PC-9 (cell line): Measurements from ENCODE around the gene PLXND1. TPM values are rescaled to one million over a fixed set of nuclear protein-coding genes. Genes with fewer than 3 reads are reported as not detected.

Experiments used
- BruUV-seq: library from RNA; stranded (reverse); fragments of 400-500 nt; replicated peaks from 2 replicates; lab custom pipeline; 2021; lab: Mats Ljungman, UMichigan
- CTCF ChIA-PET: fragments of 300-600 bp; sonication (Branson Sonifier 250); formaldehyde crosslinking; loops from one replicate; lab custom pipeline; 2022; ENCODE audit warnings: antibody characterized with exemption; lab: Charles Lee
- POLR2A ChIA-PET: fragments of 300-600 bp; sonication (Branson Sonifier 250); formaldehyde crosslinking; loops from one replicate; lab custom pipeline; 2022; ENCODE audit warnings: antibody characterized with exemption; ENCODE audit not compliant: unreplicated experiment; lab: Charles Lee
- DNase-seq, 2 experiments: peaks; one replicate each; pipeline versions ENCODE4 v3.0.0 to v3.0.0-alpha.2; 2015 to 2022; ENCODE audit warnings: mixed read lengths in 1 of 2
- H2AFZ ChIP-seq: fragments of 200-600 bp; sonication (generic); 2 replicates; pipeline ENCODE4 v1.8.1; 2017; ENCODE audit warnings: antibody characterized with exemption
- H3F3A ChIP-seq: fragments of 200-600 bp; sonication (generic); 2 replicates; pipeline ENCODE4 v1.8.1; 2017; ENCODE audit warnings: antibody characterized with exemption, mild to moderate bottlenecking, low read depth; ENCODE audit not compliant: insufficient read depth
- H3K27ac ChIP-seq: fragments of 200-600 bp; sonication (generic); 2 replicates; pipeline ENCODE4 v1.6.1; 2016; ENCODE audit warnings: mixed run types
- H3K27me3 ChIP-seq: fragments of 200-600 bp; sonication (generic); 2 replicates; pipeline ENCODE4 v1.6.1; 2016; ENCODE audit warnings: low read depth, mixed run types; ENCODE audit not compliant: insufficient read depth
- H3K36me3 ChIP-seq: fragments of 200-600 bp; sonication (generic); 2 replicates; pipeline ENCODE4 v1.6.1; 2016; ENCODE audit warnings: low read depth, mixed run types
- H3K4me1 ChIP-seq: fragments of 200-600 bp; sonication (generic); replicated peaks from 2 replicates; pipeline ENCODE4 v1.6.1; 2016; ENCODE audit warnings: mixed run types; ENCODE audit not compliant: insufficient read depth
- H3K4me2 ChIP-seq: fragments of 200-600 bp; sonication (generic); 2 replicates; pipeline ENCODE4 v1.6.1; 2017; ENCODE audit warnings: mixed run types
- H3K4me3 ChIP-seq: fragments of 200-600 bp; sonication (generic); 2 replicates; pipeline ENCODE4 v1.6.1; 2016; ENCODE audit warnings: mixed run types
- H3K79me2 ChIP-seq: fragments of 200-600 bp; sonication (generic); 2 replicates; pipeline ENCODE4 v1.6.1; 2017; ENCODE audit warnings: low read depth, mixed run types
- H3K9me2 ChIP-seq: fragments of 200-600 bp; sonication (generic); 2 replicates; pipeline ENCODE4 v1.8.1; 2017; ENCODE audit warnings: mild to moderate bottlenecking; ENCODE audit not compliant: insufficient read depth
- H3K9me3 ChIP-seq: fragments of 200-600 bp; sonication (generic); 2 replicates; pipeline ENCODE4 v1.8.1; 2016; ENCODE audit warnings: low read depth; ENCODE audit not compliant: insufficient read depth
- H4K20me1 ChIP-seq: fragments of 200-600 bp; sonication (generic); 2 replicates; pipeline ENCODE4 v1.8.1; 2017; ENCODE audit not compliant: insufficient read depth
- EZH2 ChIP-seq: fragments of 200-600 bp; sonication (generic); IDR thresholded peaks from 2 replicates; pipeline ENCODE4 v1.8.0; 2017; ENCODE audit warnings: antibody characterized with exemption, low read depth
- intact Hi-C: fragments of 100-400 bp; cut with micrococcal nuclease; formaldehyde crosslinking; loops from one replicate; pipeline ENCODE4 v1.10.0; 2022; ENCODE audit not compliant: unreplicated experiment
- total RNA-seq: library from RNA; stranded (reverse); gene quantifications from 2 replicates; pipeline ENCODE4 v1.2.3, GENCODE V29; 2021
- TF ChIP-seq, protein P1 (sequence below): fragments of 200-600 bp; sonication (generic); conservative IDR thresholded peaks from 2 replicates; pipeline ENCODE4 v1.6.1; 2017; ENCODE audit warnings: mixed run types, antibody characterized with exemption, mild to moderate bottlenecking, moderate library complexity

PLXND1 gene
- total RNA-seq, 1 experiment from 2014 or later, result 44.4 TPM

DNA sequence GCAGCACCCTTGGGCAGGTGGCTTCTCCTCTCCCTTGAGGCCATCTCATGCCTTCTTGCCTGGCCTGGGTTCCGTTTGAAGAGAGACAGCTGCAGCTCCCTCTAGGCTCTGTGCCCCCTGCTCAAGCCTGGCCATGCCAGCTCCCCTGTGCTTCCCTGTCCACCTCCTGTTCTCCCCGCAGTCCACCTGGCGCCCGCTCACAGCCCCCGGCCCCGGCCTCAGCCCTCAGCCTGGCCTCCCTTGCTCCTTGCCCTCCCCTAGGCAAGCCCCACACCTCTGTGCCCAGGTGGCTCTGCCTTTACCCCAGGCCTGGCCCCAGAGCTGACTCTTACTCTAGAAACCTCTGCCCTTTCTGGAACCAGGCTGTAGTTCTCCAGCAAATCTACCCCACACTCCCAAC lies 91.9 kb downstream of the PLXND1 start:
- Histone ChIP-seq H4K20me1 (no peaks in the 10 kb centered on the region), H3K9me2 (no peaks in the 10 kb centered on the region), H3K36me3 (no peaks in the 10 kb centered on the region), H3K4me2 (no peak overlapping the region), H3K27me3 (no peaks in the 10 kb centered on the region), H3K27ac (no peak overlapping the region), H3K4me3 (no peak overlapping the region), H3K4me1 (no peaks in the 10 kb centered on the region), H2AFZ (no peak overlapping the region), H3K9me3 (no peaks in the 10 kb centered on the region), H3F3A (no peaks in the 10 kb centered on the region), H3K79me2 (no peaks in the 10 kb centered on the region)
- intact Hi-C loops, result no loop called here
- no peak for DNase-seq
- no peak for TF ChIP-seq EZH2
- TF ChIP-seq, protein P1, sequence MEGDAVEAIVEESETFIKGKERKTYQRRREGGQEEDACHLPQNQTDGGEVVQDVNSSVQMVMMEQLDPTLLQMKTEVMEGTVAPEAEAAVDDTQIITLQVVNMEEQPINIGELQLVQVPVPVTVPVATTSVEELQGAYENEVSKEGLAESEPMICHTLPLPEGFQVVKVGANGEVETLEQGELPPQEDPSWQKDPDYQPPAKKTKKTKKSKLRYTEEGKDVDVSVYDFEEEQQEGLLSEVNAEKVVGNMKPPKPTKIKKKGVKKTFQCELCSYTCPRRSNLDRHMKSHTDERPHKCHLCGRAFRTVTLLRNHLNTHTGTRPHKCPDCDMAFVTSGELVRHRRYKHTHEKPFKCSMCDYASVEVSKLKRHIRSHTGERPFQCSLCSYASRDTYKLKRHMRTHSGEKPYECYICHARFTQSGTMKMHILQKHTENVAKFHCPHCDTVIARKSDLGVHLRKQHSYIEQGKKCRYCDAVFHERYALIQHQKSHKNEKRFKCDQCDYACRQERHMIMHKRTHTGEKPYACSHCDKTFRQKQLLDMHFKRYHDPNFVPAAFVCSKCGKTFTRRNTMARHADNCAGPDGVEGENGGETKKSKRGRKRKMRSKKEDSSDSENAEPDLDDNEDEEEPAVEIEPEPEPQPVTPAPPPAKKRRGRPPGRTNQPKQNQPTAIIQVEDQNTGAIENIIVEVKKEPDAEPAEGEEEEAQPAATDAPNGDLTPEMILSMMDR, result no peak
- CTCF ChIA-PET, result no interaction called here
- no TSS peak for BruUV-seq
- POLR2A ChIA-PET, result no interaction called here

DNA sequence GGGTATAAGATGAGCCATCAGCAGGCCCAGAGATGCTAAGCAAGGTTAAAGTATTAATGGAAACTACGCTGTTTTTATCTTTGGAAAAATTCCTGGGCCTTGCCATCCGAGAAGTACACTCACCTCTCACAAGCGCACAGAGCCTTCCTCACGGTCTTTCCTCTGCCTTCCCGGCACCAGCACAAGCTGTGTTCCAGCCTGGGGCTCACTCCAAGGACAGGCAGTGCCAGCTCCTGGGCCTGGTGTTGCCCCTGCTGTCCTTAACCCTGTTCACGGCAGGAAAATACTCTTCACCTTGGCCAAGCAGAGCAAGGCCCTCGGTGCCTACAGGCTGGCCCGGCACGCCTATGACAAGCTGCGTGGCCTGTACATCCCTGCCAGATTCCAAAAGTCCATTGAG lies 92.4 kb downstream of the PLXND1 start:
- no peaks in the 10 kb centered on the region for H3K27me3 ChIP-seq
- no peak overlapping the region for H2AFZ ChIP-seq
- no peaks in the 10 kb centered on the region for H3F3A ChIP-seq
- H3K27ac ChIP-seq, result no peak overlapping the region
- H3K4me1 ChIP-seq, result no peaks in the 10 kb centered on the region
- no peak overlapping the region for H3K4me3 ChIP-seq
- no peaks in the 10 kb centered on the region for H4K20me1 ChIP-seq
- intact Hi-C loops, result no loop called here
- no TSS peak for BruUV-seq
- no peak for DNase-seq
- H3K4me2 ChIP-seq, result no peak overlapping the region
- H3K9me2 ChIP-seq, result no peaks in the 10 kb centered on the region
- no peaks in the 10 kb centered on the region for H3K36me3 ChIP-seq
- CTCF ChIA-PET, result no interaction called here
- POLR2A ChIA-PET, result no interaction called here
- no peaks in the 10 kb centered on the region for H3K79me2 ChIP-seq
- no peaks in the 10 kb centered on the region for H3K9me3 ChIP-seq
- TF ChIP-seq, protein P1, result no peak
- no peak for TF ChIP-seq EZH2

DNA sequence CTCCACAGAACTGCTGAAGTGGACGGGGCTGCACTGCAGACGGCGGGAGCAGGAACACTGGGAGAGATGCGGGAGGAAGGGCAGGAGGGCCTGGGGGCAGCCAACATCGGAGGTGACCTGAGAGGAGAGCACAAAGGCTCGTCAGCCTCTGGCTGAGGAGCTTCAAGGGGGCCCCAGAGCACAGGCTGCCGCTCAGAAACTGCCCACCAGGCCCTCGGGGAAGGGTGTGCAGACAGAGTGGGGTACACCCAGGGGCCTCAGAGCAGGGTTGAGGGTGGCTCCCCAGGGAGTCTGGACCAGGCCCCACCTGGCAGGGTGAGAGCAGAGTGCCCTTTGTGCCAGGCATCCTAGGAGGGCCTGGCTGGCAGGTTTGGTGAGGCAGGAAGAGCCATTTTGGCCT lies 92.8 kb downstream of the PLXND1 start:
- no peak for DNase-seq
- CTCF ChIA-PET, result no interaction called here
- POLR2A ChIA-PET, result no interaction called here
- H3K27ac ChIP-seq, result no peak overlapping the region
- H3K27me3 ChIP-seq, result no peaks in the 10 kb centered on the region
- no peak overlapping the region for H3K4me2 ChIP-seq
- intact Hi-C loops, result no loop called here
- no peaks in the 10 kb centered on the region for H3K79me2 ChIP-seq
- H3K4me1 ChIP-seq, result no peaks in the 10 kb centered on the region
- no peaks in the 10 kb centered on the region for H3K9me3 ChIP-seq
- no peaks in the 10 kb centered on the region for H4K20me1 ChIP-seq
- no peaks in the 10 kb centered on the region for H3F3A ChIP-seq
- H2AFZ ChIP-seq, result no peak overlapping the region
- no peak for TF ChIP-seq EZH2
- TF ChIP-seq, protein P1, result no peak
- no TSS peak for BruUV-seq
- H3K4me3 ChIP-seq, result no peak overlapping the region
- H3K36me3 ChIP-seq, result no peaks in the 10 kb centered on the region
- no peaks in the 10 kb centered on the region for H3K9me2 ChIP-seq
